Endothelial cell (in vitro differentiated cells): ENCODE measurements around the gene DNER. TPM values are rescaled to one million over a fixed set of nuclear protein-coding genes. Genes with fewer than 3 reads are reported as not detected.
"Not testable (repeated sequence)": the region's sequence is repeated elsewhere in the genome, so short reads cannot be mapped to it uniquely, and the experiment has no call there.

ENCODE experiments used
- DNase-seq: peaks from one replicate; pipeline ENCODE4 v3.0.0; 2021; ENCODE audit warnings: low spot score
- H3K27ac Mint-ChIP-seq: one replicate; pipeline ENCODE4 v1.8.0; 2021; ENCODE audit warnings: mixed read lengths, inconsistent platforms; ENCODE audit not compliant: unreplicated experiment
- H3K27me3 Mint-ChIP-seq: one replicate; pipeline ENCODE4 v1.8.0; 2021; ENCODE audit warnings: mild to moderate bottlenecking, moderate library complexity, mixed read lengths, inconsistent platforms; ENCODE audit not compliant: unreplicated experiment
- H3K36me3 Mint-ChIP-seq: one replicate; pipeline ENCODE4 v1.8.0; 2021; ENCODE audit warnings: mild to moderate bottlenecking, low read depth, mixed read lengths, inconsistent platforms; ENCODE audit not compliant: unreplicated experiment
- H3K4me1 Mint-ChIP-seq: one replicate; pipeline ENCODE4 v1.8.0; 2021; ENCODE audit warnings: mild to moderate bottlenecking, mixed read lengths, inconsistent platforms; ENCODE audit not compliant: unreplicated experiment
- H3K4me3 Mint-ChIP-seq: one replicate; pipeline ENCODE4 v1.8.0; 2021; ENCODE audit warnings: mild to moderate bottlenecking, mixed read lengths, inconsistent platforms; ENCODE audit not compliant: unreplicated experiment
- H3K9me3 Mint-ChIP-seq: one replicate; pipeline ENCODE4 v1.8.0; 2021; ENCODE audit warnings: mixed read lengths, inconsistent platforms; ENCODE audit not compliant: unreplicated experiment
- total RNA-seq: library from RNA; stranded (reverse); fragmentation: NEBNext Ultra II Directional; extraction: Animal tissue kit (Norgen Biotek cat#: 25700); gene quantifications from one replicate; pipeline ENCODE4 v1.2.1, GENCODE V29; 2021; ENCODE audit not compliant: unreplicated experiment
- TF ChIP-seq, protein P1 (sequence below): fragments of 200-600 bp; sonication (generic); IDR thresholded peaks from one replicate; pipeline ENCODE4 v1.5.0; 2021; ENCODE audit warnings: antibody characterized with exemption; ENCODE audit not compliant: unreplicated experiment

DNER gene
- total RNA-seq, 1 donor from 2014 or later = 0.15 TPM

DNA sequence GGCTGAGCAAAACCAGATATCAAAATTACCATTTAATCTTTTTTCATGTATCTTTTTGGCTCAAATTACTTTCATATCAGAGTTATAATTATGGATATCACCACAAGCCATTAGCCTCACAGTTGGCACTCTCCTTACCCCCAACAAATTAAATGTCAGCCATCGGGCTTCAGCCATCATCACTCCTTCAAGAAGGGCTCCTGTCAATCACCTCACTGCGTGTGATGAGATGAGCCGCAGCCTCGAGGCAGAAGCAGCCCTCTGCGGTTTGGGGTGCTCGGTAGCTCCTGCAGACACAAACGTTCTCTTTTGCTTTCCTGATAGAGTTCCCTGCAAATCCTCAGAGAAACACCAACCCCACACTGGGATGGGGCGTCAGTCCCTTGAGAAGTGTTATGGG lies 94.1 kb downstream of the DNER start:
- Mint-ChIP-seq H3K27me3 (peaks cover 3% of the 10 kb centered on the region), H3K4me3 (no peak overlapping the region), H3K4me1 (no peaks in the 10 kb centered on the region), H3K27ac (no peak overlapping the region), H3K9me3 (no peaks in the 10 kb centered on the region), H3K36me3 (no peaks in the 10 kb centered on the region)
- DNase-seq = no peak
- TF ChIP-seq, protein P1, sequence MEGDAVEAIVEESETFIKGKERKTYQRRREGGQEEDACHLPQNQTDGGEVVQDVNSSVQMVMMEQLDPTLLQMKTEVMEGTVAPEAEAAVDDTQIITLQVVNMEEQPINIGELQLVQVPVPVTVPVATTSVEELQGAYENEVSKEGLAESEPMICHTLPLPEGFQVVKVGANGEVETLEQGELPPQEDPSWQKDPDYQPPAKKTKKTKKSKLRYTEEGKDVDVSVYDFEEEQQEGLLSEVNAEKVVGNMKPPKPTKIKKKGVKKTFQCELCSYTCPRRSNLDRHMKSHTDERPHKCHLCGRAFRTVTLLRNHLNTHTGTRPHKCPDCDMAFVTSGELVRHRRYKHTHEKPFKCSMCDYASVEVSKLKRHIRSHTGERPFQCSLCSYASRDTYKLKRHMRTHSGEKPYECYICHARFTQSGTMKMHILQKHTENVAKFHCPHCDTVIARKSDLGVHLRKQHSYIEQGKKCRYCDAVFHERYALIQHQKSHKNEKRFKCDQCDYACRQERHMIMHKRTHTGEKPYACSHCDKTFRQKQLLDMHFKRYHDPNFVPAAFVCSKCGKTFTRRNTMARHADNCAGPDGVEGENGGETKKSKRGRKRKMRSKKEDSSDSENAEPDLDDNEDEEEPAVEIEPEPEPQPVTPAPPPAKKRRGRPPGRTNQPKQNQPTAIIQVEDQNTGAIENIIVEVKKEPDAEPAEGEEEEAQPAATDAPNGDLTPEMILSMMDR = no peak

- Mint-ChIP-seq H3K27me3 (peaks cover 3% of the 10 kb centered on the region), H3K4me1 (no peaks in the 10 kb centered on the region), H3K36me3 (no peaks in the 10 kb centered on the region), H3K9me3 (no peaks in the 10 kb centered on the region), H3K27ac (no peak overlapping the region), H3K4me3 (no peak overlapping the region)
- TF ChIP-seq, protein P1 = no peak
- DNase-seq = no peak
These were observed 97.9 kb downstream of the DNER start for GRCh38 chr2:229616433-229616832.

DNA sequence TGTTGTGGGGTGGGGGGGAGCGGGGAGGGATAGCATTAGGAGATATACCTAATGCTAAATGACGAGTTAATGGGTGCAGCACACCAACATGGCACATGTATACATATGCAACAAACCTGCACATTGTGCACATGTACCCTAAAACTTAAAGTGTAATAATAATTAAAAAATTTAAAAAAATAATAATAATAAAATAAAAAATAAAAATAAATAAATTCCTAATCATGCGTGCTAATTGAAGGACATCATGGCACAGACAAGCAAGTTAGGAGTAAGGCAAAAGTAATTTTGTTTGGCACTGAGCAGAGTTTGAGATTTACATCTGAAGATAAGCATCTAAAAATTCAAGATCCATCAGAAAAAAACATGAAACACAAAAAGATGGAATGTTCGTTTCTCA lies 100.3 kb downstream of the DNER start:
- not testable (repeated sequence) for H3K4me3 Mint-ChIP-seq, H3K9me3 Mint-ChIP-seq, H3K4me1 Mint-ChIP-seq, DNase-seq, H3K36me3 Mint-ChIP-seq, H3K27me3 Mint-ChIP-seq, H3K27ac Mint-ChIP-seq

- no peaks in the 10 kb centered on the region for H3K4me1 Mint-ChIP-seq
- H3K4me3 Mint-ChIP-seq = no peak overlapping the region
- no peaks in the 10 kb centered on the region for H3K36me3 Mint-ChIP-seq
- H3K9me3 Mint-ChIP-seq = no peaks in the 10 kb centered on the region
- DNase-seq = no peak
- TF ChIP-seq, protein P1 = no peak
- H3K27ac Mint-ChIP-seq = no peak overlapping the region
- H3K27me3 Mint-ChIP-seq = no peaks in the 10 kb centered on the region
These were observed 101.9 kb downstream of the DNER start for GRCh38 chr2:229612384-229612971.

DNA sequence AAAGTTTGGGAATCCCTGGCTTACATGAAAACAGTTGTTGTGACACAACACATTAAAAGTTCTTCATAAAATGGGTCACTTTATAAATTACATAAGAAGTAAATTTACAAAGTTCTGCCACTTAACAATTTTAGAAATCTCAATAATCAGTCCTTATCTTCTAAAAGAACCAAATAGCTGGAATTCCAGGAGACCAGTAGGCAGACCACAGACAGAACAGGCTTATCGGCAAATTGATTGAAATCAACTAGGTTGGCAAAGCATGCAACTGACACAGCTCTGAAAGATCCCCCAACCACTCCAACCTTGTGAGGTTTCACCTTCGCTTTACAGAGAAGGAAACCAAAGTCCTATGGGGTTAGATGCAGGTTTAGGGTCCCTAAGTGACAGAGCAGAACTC lies 103.0 kb downstream of the DNER start:
- Mint-ChIP-seq H3K36me3 (no peaks in the 10 kb centered on the region), H3K4me3 (no peak overlapping the region), H3K27ac (no peak overlapping the region), H3K9me3 (no peaks in the 10 kb centered on the region), H3K27me3 (no peaks in the 10 kb centered on the region), H3K4me1 (no peaks in the 10 kb centered on the region)
- TF ChIP-seq, protein P1 = no peak
- no peak for DNase-seq

DNA sequence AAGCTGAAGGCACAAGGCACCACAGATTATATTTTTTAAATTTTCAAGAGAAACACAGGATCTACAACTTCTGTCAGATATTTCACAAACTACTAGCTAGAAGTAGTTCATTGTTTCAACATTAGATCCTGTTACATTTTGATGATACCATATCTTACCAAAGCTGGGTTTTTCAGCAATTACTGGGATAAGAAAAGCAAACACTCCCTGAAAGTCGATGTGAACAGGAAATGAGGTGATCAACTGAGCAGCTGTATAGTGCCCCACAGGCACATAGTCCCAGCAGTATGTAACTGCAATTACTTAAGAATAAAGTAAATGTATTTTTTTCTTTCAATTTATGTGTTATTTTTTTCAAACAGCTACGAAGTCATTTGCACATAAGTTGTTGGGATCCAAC lies 103.5 kb downstream of the DNER start:
- Mint-ChIP-seq H3K9me3 (no peaks in the 10 kb centered on the region), H3K36me3 (no peaks in the 10 kb centered on the region), H3K4me3 (no peak overlapping the region), H3K4me1 (no peaks in the 10 kb centered on the region), H3K27ac (no peak overlapping the region), H3K27me3 (no peaks in the 10 kb centered on the region)
- TF ChIP-seq, protein P1 = no peak
- no peak for DNase-seq
